SK-N-SH (cell line): ENCODE measurements around the gene TBCCD1. TPM values are rescaled to one million over a fixed set of nuclear protein-coding genes. Genes with fewer than 3 reads are reported as not detected.

Source experiments
- CTCF ChIA-PET: fragments of 300-600, 350-600 bp; formaldehyde crosslinking; extraction: SDS; loops from one replicate; lab custom pipeline; 2021; lab: Yijun Ruan, JAX
- POLR2A ChIA-PET: fragments of 350-600 bp; sonication (Branson Sonifier 250); formaldehyde crosslinking; extraction: SDS; loops from one replicate; lab custom pipeline; 2020; ENCODE audit warnings: antibody characterized with exemption, inconsistent platforms; lab: Yijun Ruan, JAX
- DNase-seq: peaks from one replicate; pipeline ENCODE4 v3.0.0; 2012
- H2AFZ ChIP-seq: fragments of 200-600 bp; sonication (generic); 2 replicates; pipeline ENCODE4 v1.8.1; 2016; ENCODE audit warnings: antibody characterized with exemption, mild to moderate bottlenecking, low read depth
- H3F3A ChIP-seq: fragments of 200-600 bp; sonication (generic); replicated peaks from 2 replicates; pipeline ENCODE3; 2016; ENCODE audit warnings: antibody characterized with exemption, mild to moderate bottlenecking; ENCODE audit not compliant: insufficient read depth
- H3K27ac ChIP-seq, 2 experiments: fragments of 200-500 bp in 1 of 2; fragments of 200-600 bp in 1 of 2; sonication (Bioruptor generic) in 1 of 2; sonication (generic), shearing (Covaris generic) in 1 of 2; 2 replicates each; pipeline versions ENCODE4 v1.5.1 to v1.6.1; 2014 to 2016; ENCODE audit warnings: low read depth in 2 of 2, inconsistent platforms in 1 of 2, low read length in 1 of 2, mild to moderate bottlenecking in 1 of 2, mixed read lengths in 1 of 2
- H3K27me3 ChIP-seq: fragments of 200-600 bp; sonication (generic), shearing (Covaris generic); 2 replicates; pipeline ENCODE4 v1.6.1; 2016; ENCODE audit warnings: mixed run types; ENCODE audit not compliant: insufficient read depth
- H3K36me3 ChIP-seq, 2 experiments: fragments of 200-500 bp in 1 of 2; fragments of 200-600 bp in 1 of 2; sonication (Bioruptor generic) in 1 of 2; sonication (generic) in 1 of 2; replicated peaks in 1 of 2; 2 replicates each; pipeline versions ENCODE3 to v1.5.1; 2014 to 2016; ENCODE audit warnings: low read length in 1 of 2, mild to moderate bottlenecking in 1 of 2; ENCODE audit not compliant: insufficient read depth in 2 of 2, control insufficient read depth in 1 of 2
- H3K4me1 ChIP-seq, 2 experiments: fragments of 200-500 bp in 1 of 2; fragments of 200-600 bp in 1 of 2; sonication (Bioruptor generic) in 1 of 2; sonication (generic), shearing (Covaris generic) in 1 of 2; 2 replicates each; pipeline versions ENCODE4 v1.5.1 to v1.6.1; 2014 to 2016; ENCODE audit warnings: low read depth in 1 of 2, low read length in 1 of 2, mixed run types in 1 of 2; ENCODE audit not compliant: insufficient read depth in 2 of 2, control insufficient read depth in 1 of 2
- H3K4me2 ChIP-seq: fragments of 200-600 bp; sonication (generic), shearing (Covaris generic); 2 replicates; pipeline ENCODE4 v1.6.1; 2017; ENCODE audit warnings: mixed run types
- H3K4me3 ChIP-seq, 2 experiments: fragments of 200-500 bp in 1 of 2; fragments of 200-600 bp in 1 of 2; sonication (Bioruptor generic) in 1 of 2; sonication (generic), shearing (Covaris generic) in 1 of 2; 2 replicates each; pipeline versions ENCODE4 v1.5.1 to v1.8.1; 2014 to 2016; ENCODE audit warnings: low read depth in 2 of 2, inconsistent platforms in 1 of 2, low read length in 1 of 2, mild to moderate bottlenecking in 1 of 2, mixed read lengths in 1 of 2, moderate library complexity in 1 of 2
- H3K79me2 ChIP-seq: fragments of 200-600 bp; sonication (generic); 2 replicates; pipeline ENCODE4 v1.8.1; 2017; ENCODE audit warnings: mild to moderate bottlenecking; ENCODE audit not compliant: insufficient read depth
- H3K9ac ChIP-seq: fragments of 200-600 bp; sonication (generic); 2 replicates; pipeline ENCODE4 v1.6.1; 2017; ENCODE audit warnings: mixed run types
- H3K9me2 ChIP-seq: fragments of 200-600 bp; sonication (generic); 2 replicates; pipeline ENCODE4 v1.6.1; 2017; ENCODE audit warnings: mixed run types
- H3K9me3 ChIP-seq: fragments of 200-600 bp; sonication (generic); 2 replicates; pipeline ENCODE4 v1.6.1; 2017; ENCODE audit warnings: mixed run types, mild to moderate bottlenecking, moderate library complexity
- H4K20me1 ChIP-seq: fragments of 200-600 bp; sonication (generic); 2 replicates; pipeline ENCODE4 v1.6.1; 2017; ENCODE audit warnings: mild to moderate bottlenecking, mixed run types; ENCODE audit not compliant: insufficient read depth
- EP300 ChIP-seq, 2 experiments: IDR thresholded peaks; 2 replicates each; pipeline versions ENCODE4 v1.4.0 to v1.6.1; 2012; ENCODE audit warnings: borderline replicate concordance in 1 of 2, low read depth in 1 of 2, low read length in 1 of 2
- GABPA ChIP-seq: IDR thresholded peaks from 2 replicates; pipeline ENCODE4 v1.4.0; 2012; ENCODE audit warnings: low read depth, mild to moderate bottlenecking
- GATA2 ChIP-seq: sonication (generic); formaldehyde crosslinking; IDR thresholded peaks from 2 replicates; pipeline ENCODE4 v1.5.0; 2020; ENCODE audit warnings: mild to moderate bottlenecking, missing genetic modification reagents
- NFIC ChIP-seq: IDR thresholded peaks from 2 replicates; pipeline ENCODE4 v1.4.0; 2012; ENCODE audit warnings: borderline replicate concordance
- PBX3 ChIP-seq: IDR thresholded peaks from 2 replicates; pipeline ENCODE4; 2012
- POLR2AphosphoS5 ChIP-seq: IDR thresholded peaks from 2 replicates; pipeline ENCODE4 v1.6.1; 2012; ENCODE audit warnings: low read depth, low read length
- RCOR1 ChIP-seq: fragments of 150-350 bp; IDR thresholded peaks from 2 replicates; pipeline ENCODE4 v1.6.1; 2017; ENCODE audit warnings: antibody characterized with exemption, low read length
- REST ChIP-seq: IDR thresholded peaks from 2 replicates; pipeline ENCODE4 v1.6.1; 2012; ENCODE audit warnings: mild to moderate bottlenecking, low read depth, low read length, moderate library complexity
- RFX5 ChIP-seq: IDR thresholded peaks from 2 replicates; pipeline ENCODE4 v1.6.1; 2012; ENCODE audit warnings: mild to moderate bottlenecking, improper control_type of control experiment, low read length
- SIN3A ChIP-seq: IDR thresholded peaks from 2 replicates; pipeline ENCODE4 v1.6.1; 2012; ENCODE audit warnings: low read depth, mild to moderate bottlenecking, low read length, moderate library complexity, borderline replicate concordance
- SMC3 ChIP-seq: IDR thresholded peaks from 2 replicates; pipeline ENCODE4 v1.6.1; 2012; ENCODE audit warnings: low read depth, low read length, improper control_type of control experiment
- TAF1 ChIP-seq: IDR thresholded peaks from 2 replicates; pipeline ENCODE4 v1.6.1; 2012; ENCODE audit warnings: low read depth, mild to moderate bottlenecking, low read length, moderate library complexity, borderline replicate concordance
- TCF12 ChIP-seq: IDR thresholded peaks from 2 replicates; pipeline ENCODE4 v1.4.0; 2012
- TEAD4 ChIP-seq: IDR thresholded peaks from 2 replicates; pipeline ENCODE4 v1.4.0; 2012; ENCODE audit warnings: mild to moderate bottlenecking, borderline replicate concordance; ENCODE audit not compliant: insufficient read depth
- WGBS: methylation state at CpG from one replicate; pipeline ENCODE4 v1.1.6; 2017; ENCODE audit warnings: low lambda C conversion rate; 5-methylcytosine and 5-hydroxymethylcytosine counted together
- polyA plus RNA-seq, 3 experiments: library from polyadenylated mRNA; depleted of rRNA; stranded (reverse); fragments of >200 nt; gene quantifications; 2 replicates each; pipeline ENCODE4 v1.2.3, GENCODE V29; 2012
- TF ChIP-seq, protein P1 (sequence below): fragments of 200-600 bp; sonication (generic); IDR thresholded peaks from 2 replicates; pipeline ENCODE4 v1.6.1; 2017; ENCODE audit warnings: antibody characterized with exemption, mild to moderate bottlenecking, moderate library complexity

The TBCCD1 gene
- polyA plus RNA-seq, 1 of the 3 experiments (the other 2 are of a cell fraction): 6.5 TPM

- Histone ChIP-seq H3K79me2 (no peaks in the 10 kb centered on the region), H3K4me2 (no peak overlapping the region), H3K27ac (no peak overlapping the region), H3K9ac (no peak overlapping the region), H3K27me3 (no peaks in the 10 kb centered on the region; the same call in 1 of the 2 replicates), H3K4me3 (no peak overlapping the region), H2AFZ (no peak overlapping the region), H4K20me1 (no peaks in the 10 kb centered on the region), H3K4me1 (no peaks in the 10 kb centered on the region; a peak in 1 of 4 replicates), H3K9me3 (no peaks in the 10 kb centered on the region), H3K36me3 (no peaks in the 10 kb centered on the region), H3F3A (no peaks in the 10 kb centered on the region), H3K9me2 (no peaks in the 10 kb centered on the region)
- WGBS: 77% methylated on average over 6 of the region's 6 CpGs
- DNase-seq: no peak
- ChIA-PET POLR2A (no interaction called here), CTCF (no interaction called here)
- TF ChIP-seq PBX3 (no peak), EP300 (IDR thresholded peaks at IDR 0.05; ENCODE audit: borderline replicate concordance in 1 of 2, low read depth in 1 of 2, low read length in 1 of 2) (no peak), SMC3 (no peak), RCOR1 (no peak), REST (no peak), GATA2 (CRISPR knock-in tag) (no peak), SIN3A (no peak), POLR2AphosphoS5 (no peak), TEAD4 (no peak), GABPA (no peak), TCF12 (no peak), RFX5 (no peak), NFIC (no peak), TAF1 (no peak)
- TF ChIP-seq, protein P1, sequence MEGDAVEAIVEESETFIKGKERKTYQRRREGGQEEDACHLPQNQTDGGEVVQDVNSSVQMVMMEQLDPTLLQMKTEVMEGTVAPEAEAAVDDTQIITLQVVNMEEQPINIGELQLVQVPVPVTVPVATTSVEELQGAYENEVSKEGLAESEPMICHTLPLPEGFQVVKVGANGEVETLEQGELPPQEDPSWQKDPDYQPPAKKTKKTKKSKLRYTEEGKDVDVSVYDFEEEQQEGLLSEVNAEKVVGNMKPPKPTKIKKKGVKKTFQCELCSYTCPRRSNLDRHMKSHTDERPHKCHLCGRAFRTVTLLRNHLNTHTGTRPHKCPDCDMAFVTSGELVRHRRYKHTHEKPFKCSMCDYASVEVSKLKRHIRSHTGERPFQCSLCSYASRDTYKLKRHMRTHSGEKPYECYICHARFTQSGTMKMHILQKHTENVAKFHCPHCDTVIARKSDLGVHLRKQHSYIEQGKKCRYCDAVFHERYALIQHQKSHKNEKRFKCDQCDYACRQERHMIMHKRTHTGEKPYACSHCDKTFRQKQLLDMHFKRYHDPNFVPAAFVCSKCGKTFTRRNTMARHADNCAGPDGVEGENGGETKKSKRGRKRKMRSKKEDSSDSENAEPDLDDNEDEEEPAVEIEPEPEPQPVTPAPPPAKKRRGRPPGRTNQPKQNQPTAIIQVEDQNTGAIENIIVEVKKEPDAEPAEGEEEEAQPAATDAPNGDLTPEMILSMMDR: no peak
Measured at GRCh38 chr3:186524616-186525015, 42.5 kb downstream of the TBCCD1 start.
